Stimulated activated memory B cell treated with anti-CD40 and anti-IgM and Interleukin-4, amounts not matched to agents 10 μg/mL and 1 μg/mL and 100 μg/mL, for 72 hours (primary cell): ENCODE measurements around the gene HOXB1.
"Not testable (repeated sequence)": the region's sequence is repeated elsewhere in the genome, so short reads cannot be mapped to it uniquely, and the experiment has no call there.

ENCODE experiments used
- ATAC-seq: fragments of 150-1000 bp; cut with Tn5 transposase; 2 replicates; pipeline ENCODE4 v1.10.0; 2021
- H3K27ac Mint-ChIP-seq: one replicate; pipeline ENCODE4 v1.8.0; 2022; ENCODE audit warnings: mild to moderate bottlenecking, mixed read lengths
- H3K27me3 Mint-ChIP-seq: one replicate; pipeline ENCODE4 v1.8.0; 2022; ENCODE audit warnings: mixed read lengths
- H3K36me3 Mint-ChIP-seq: one replicate; pipeline ENCODE4 v1.8.0; 2022; ENCODE audit warnings: mixed read lengths
- H3K4me1 Mint-ChIP-seq: one replicate; pipeline ENCODE4 v1.8.0; 2022; ENCODE audit warnings: mixed read lengths
- H3K4me3 Mint-ChIP-seq: one replicate; pipeline ENCODE4 v1.8.0; 2022; ENCODE audit warnings: mild to moderate bottlenecking, moderate library complexity, mixed read lengths
- H3K9me3 Mint-ChIP-seq: one replicate; pipeline ENCODE4 v1.8.0; 2022; ENCODE audit warnings: mixed read lengths

HOXB1 gene

DNA sequence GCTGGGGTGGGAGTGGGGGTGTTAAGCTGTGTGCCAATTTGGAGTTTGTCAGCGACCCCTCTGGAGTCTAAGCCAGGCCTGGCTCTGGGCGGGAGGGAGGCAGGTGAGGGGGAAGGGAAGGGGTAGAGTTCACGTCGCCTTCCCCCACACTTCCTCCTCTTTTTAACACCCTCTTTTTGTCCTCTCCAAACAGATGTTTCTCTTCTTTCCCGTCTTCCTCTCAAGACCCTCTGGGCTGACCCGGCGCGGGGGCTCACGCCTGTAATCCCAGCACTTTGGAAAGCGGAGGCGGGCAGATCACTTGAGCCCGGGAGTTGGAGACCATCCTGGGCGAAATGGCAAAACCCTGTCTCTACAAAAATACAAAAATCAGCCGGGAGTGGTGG, 3.3 kb downstream of the HOXB1 start:
- H3K9me3 Mint-ChIP-seq, result no peaks in the 10 kb centered on the region

GRCh38 chr17:48526608-48527546, 3.9 kb downstream of the HOXB1 start:
- Mint-ChIP-seq H3K36me3 (no peaks in the 10 kb centered on the region), H3K4me1 (no peaks in the 10 kb centered on the region), H3K27me3 (peaks cover 82% of the 10 kb centered on the region), H3K27ac (no peak overlapping the region), H3K9me3 (no peaks in the 10 kb centered on the region), H3K4me3 (no peak overlapping the region)
- no peak for ATAC-seq

More for the DNA sequence above, 3.3 kb downstream of the HOXB1 start:
- no peak for ATAC-seq
- Mint-ChIP-seq H3K36me3 (no peaks in the 10 kb centered on the region), H3K4me3 (no peak overlapping the region), H3K27ac (no peak overlapping the region), H3K27me3 (peaks cover 76% of the 10 kb centered on the region), H3K4me1 (no peaks in the 10 kb centered on the region)

DNA sequence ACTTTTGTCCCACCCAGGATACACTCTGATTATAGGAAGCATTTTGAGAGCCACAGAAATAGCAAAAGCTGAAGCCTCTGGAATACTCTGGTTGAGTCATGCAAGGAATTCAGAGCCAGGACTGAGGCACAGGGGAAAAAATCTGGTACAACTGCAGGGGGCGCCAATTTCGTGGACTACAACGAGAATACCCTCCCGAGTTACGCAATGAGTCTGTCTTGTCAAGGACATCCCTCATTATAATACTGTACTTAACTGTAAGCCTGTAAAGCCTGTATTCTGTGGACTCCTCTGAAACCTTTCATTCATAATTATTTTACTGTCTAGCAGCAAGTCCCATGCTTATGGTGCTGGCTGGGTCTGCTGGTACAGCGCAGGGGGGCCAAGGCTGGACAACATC, 7.8 kb downstream of the HOXB1 start:
- no peaks in the 10 kb centered on the region for H3K36me3 Mint-ChIP-seq
- H3K4me1 Mint-ChIP-seq, result no peaks in the 10 kb centered on the region
- H3K9me3 Mint-ChIP-seq, result no peaks in the 10 kb centered on the region
- no peak overlapping the region for H3K4me3 Mint-ChIP-seq
- no peak for ATAC-seq
- no peak overlapping the region for H3K27ac Mint-ChIP-seq
- peaks cover 92% of the 10 kb centered on the region for H3K27me3 Mint-ChIP-seq

DNA sequence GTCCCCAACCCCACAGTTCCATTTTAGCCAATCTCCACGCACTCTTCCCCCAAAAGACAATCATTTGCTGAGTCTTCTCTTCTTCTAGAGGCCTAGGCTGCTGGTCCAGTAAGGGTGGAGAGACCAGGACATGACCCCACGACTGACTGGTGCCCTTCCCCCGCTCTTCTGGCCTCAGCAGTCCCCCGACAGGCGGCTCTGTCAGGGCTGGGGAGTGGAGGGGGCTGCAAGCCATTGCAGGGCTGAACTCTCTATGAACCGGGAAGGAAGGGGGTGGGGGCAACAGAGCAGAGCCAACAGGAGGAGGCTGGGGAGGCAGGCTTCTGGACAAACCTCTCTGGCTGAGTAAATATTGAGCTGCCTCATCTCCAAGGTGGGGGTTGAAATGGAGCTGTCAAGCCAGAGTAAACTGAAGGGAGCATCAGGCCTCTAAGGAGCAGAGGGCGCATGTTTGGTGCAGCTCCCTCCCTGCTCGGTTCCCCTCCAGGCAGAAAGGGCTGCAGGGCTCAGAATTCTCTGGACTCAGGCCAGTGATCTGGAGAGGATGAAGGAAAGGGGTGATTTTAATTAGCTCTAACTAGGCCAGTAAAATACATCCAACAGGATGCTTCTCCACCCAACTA, 8.7 kb downstream of the HOXB1 start:
- Mint-ChIP-seq H3K27ac (no peak overlapping the region), H3K4me1 (peaks cover 7% of the 10 kb centered on the region)
- ATAC-seq, result no peak

GRCh38 chr17:48520631-48521079, 10.2 kb downstream of the HOXB1 start:
- Mint-ChIP-seq H3K4me3 (no peak overlapping the region), H3K27ac (no peak overlapping the region), H3K27me3 (peaks cover 92% of the 10 kb centered on the region), H3K9me3 (no peaks in the 10 kb centered on the region), H3K36me3 (no peaks in the 10 kb centered on the region), H3K4me1 (peaks cover 8% of the 10 kb centered on the region)
- ATAC-seq, result no peak

More for the DNA sequence above, 8.7 kb downstream of the HOXB1 start:
- Mint-ChIP-seq H3K4me3 (no peak overlapping the region), H3K36me3 (no peaks in the 10 kb centered on the region), H3K27me3 (peaks cover 92% of the 10 kb centered on the region), H3K9me3 (no peaks in the 10 kb centered on the region)

- Mint-ChIP-seq H3K4me1 (peaks cover 8% of the 10 kb centered on the region), H3K27me3 (peaks cover 92% of the 10 kb centered on the region), H3K27ac (no peak overlapping the region), H3K9me3 (no peaks in the 10 kb centered on the region), H3K4me3 (no peak overlapping the region), H3K36me3 (no peaks in the 10 kb centered on the region)
- ATAC-seq, result no peak
Measured at GRCh38 chr17:48519427-48519826, 11.4 kb downstream of the HOXB1 start.

- Mint-ChIP-seq H3K27me3 (peaks cover 92% of the 10 kb centered on the region), H3K4me1 (peaks cover 8% of the 10 kb centered on the region), H3K9me3 (no peaks in the 10 kb centered on the region), H3K36me3 (no peaks in the 10 kb centered on the region), H3K4me3 (no peak overlapping the region), H3K27ac (no peak overlapping the region)
- peak; percentile 54 for ATAC-seq
Measured at GRCh38 chr17:48517478-48517877, 13.3 kb downstream of the HOXB1 start.

GRCh38 chr17:48515925-48516900, 14.6 kb downstream of the HOXB1 start:
- no peak for ATAC-seq
- Mint-ChIP-seq H3K4me1 (peaks cover 8% of the 10 kb centered on the region), H3K27ac (no peak overlapping the region), H3K4me3 (no peak overlapping the region), H3K9me3 (no peaks in the 10 kb centered on the region), H3K27me3 (peaks cover 92% of the 10 kb centered on the region), H3K36me3 (no peaks in the 10 kb centered on the region)

DNA sequence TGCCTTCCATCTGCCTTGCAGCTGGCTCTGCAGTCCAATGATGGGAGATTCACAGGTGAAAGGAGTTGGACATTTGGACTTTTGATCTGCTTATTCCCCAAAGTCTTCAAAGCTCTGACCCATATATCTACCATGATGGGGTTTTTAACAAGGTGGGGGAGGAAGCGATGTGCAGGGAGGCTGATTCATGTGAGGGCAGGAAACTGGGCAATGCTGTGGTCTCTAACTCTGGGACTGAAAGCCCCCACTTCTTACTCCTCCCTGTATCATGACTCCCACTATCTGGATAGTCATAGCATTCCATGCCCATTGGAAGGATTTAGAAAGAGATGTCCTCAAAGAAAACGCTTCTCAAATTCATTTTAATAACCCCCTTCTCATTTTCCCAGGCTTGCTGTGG, 16.3 kb downstream of the HOXB1 start:
- H3K27me3 Mint-ChIP-seq, result peaks cover 91% of the 10 kb centered on the region
- no peak for ATAC-seq
- no peaks in the 10 kb centered on the region for H3K9me3 Mint-ChIP-seq
- no peak overlapping the region for H3K27ac Mint-ChIP-seq
- no peak overlapping the region for H3K4me3 Mint-ChIP-seq
- peaks cover 14% of the 10 kb centered on the region for H3K4me1 Mint-ChIP-seq
- H3K36me3 Mint-ChIP-seq, result no peaks in the 10 kb centered on the region

DNA sequence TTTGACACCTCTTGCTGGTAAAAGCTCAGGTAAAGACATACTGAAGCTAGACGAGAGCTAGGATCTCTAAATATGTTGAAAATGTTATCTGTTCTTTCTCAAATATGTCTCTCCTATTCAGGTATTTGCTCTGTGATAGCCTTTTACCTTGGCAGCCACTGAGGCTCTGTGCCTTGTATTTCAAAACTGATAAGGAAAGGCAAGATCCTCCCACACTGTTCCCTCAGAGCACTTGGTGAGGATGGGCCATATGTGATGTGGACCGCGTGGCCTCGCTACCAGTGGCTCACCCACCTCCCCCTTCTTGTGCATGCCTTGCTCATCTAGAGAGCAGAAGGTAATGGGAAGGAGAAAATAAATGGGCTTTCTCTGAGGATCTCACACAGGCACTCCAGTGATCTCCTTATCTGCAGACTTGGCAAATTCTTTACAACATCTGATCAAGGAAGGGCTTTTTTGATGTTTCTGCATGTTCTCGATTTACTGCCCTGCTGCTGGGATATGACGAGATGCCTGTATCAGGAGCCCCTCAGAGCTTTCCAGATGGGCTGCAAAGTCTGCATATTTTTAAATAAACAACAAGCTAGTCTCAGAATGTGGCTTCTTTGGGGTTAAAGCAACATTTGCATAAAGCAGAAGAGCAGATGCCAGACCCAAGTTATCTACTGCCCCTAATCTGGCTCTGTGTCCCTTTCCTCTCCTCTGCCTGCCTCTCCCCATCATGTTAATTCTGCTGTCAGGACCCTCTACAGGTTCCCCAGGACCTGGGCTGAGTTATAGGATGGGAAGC, 16.9 kb downstream of the HOXB1 start:
- Mint-ChIP-seq H3K27ac (no peak overlapping the region), H3K4me1 (peaks cover 14% of the 10 kb centered on the region), H3K4me3 (no peak overlapping the region), H3K36me3 (no peaks in the 10 kb centered on the region), H3K27me3 (peaks cover 91% of the 10 kb centered on the region), H3K9me3 (no peaks in the 10 kb centered on the region)
- ATAC-seq, result no peak

- Mint-ChIP-seq H3K9me3 (no peaks in the 10 kb centered on the region), H3K27me3 (peaks cover 97% of the 10 kb centered on the region), H3K4me1 (peaks cover 14% of the 10 kb centered on the region), H3K27ac (no peak overlapping the region), H3K36me3 (no peaks in the 10 kb centered on the region), H3K4me3 (no peak overlapping the region)
- no peak for ATAC-seq
Measured at GRCh38 chr17:48513097-48513496, 17.7 kb downstream of the HOXB1 start.

GRCh38 chr17:48510761-48511604, 19.8 kb downstream of the HOXB1 start:
- ATAC-seq, result no peak
- Mint-ChIP-seq H3K9me3 (no peaks in the 10 kb centered on the region), H3K4me3 (no peak overlapping the region), H3K36me3 (no peaks in the 10 kb centered on the region), H3K4me1 (peaks cover 7% of the 10 kb centered on the region), H3K27ac (no peak overlapping the region), H3K27me3 (peaks cover 79% of the 10 kb centered on the region)

DNA sequence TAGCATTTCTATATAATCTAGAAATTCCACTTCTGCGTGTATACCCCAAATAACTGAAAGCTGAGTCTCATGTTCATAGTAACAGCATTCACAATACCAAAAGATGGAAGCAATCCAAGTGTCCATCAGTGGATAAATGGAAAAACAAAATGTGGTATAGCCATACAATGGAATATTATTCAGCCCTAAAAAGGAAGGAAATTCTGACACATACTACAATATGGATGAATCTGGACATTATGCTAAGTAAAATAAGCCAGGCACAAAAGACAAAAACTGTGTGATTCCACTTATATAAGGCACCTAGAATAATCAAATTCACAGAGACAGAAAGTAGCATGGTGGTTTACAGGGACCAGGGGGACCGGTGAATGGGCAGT, 20.4 kb downstream of the HOXB1 start:
- Mint-ChIP-seq H3K27me3 (peaks cover 73% of the 10 kb centered on the region), H3K9me3 (no peaks in the 10 kb centered on the region), H3K27ac (no peak overlapping the region), H3K36me3 (no peaks in the 10 kb centered on the region), H3K4me1 (peaks cover 7% of the 10 kb centered on the region), H3K4me3 (no peak overlapping the region)
- no peak for ATAC-seq

DNA sequence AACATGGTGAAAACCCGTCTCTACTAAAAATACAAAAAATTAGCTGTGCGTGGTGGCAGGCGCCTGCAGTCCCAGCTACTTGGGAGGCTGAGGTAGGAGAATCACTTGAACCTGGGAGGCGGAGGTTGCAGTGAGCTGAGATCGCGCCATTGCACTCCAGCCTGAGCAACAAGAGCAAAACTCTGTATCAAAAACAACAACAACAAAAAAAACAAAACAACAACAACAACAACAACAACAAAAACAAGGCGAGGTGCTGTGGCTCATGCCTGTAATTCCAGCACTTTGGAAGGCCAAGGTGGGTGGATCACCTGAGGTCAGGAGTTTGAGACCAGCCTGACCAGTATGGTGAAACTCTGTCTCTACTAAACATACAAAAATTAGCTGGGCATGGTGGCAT, 21.1 kb downstream of the HOXB1 start:
- not testable (repeated sequence) for H3K27ac Mint-ChIP-seq, H3K4me3 Mint-ChIP-seq, ATAC-seq, H3K4me1 Mint-ChIP-seq, H3K9me3 Mint-ChIP-seq, H3K36me3 Mint-ChIP-seq
- peaks cover 67% of the 10 kb centered on the region for H3K27me3 Mint-ChIP-seq
